Liver (tissue), 9 donors: Measurements from ENCODE around the gene PARN. TPM values are rescaled to one million over a fixed set of nuclear protein-coding genes. Genes with fewer than 3 reads are reported as not detected.

ENCODE experiments used
- DNase-seq: peaks from one replicate; pipeline ENCODE4 v3.0.0-alpha.2; 2017; ENCODE audit warnings: low spot score
- H3K27ac ChIP-seq, 2 donors: one replicate each; pipeline ENCODE4 v1.7.0; 2013; ENCODE audit warnings: inconsistent platforms in 2 of 2, low read length in 2 of 2, control low read depth in 1 of 2, low read depth in 1 of 2, mild to moderate bottlenecking in 1 of 2
- H3K27me3 ChIP-seq, 4 donors: one replicate each; pipeline versions ENCODE4 v1.6.1 to v1.7.0; 2013; ENCODE audit warnings: low read length in 3 of 4, inconsistent platforms in 1 of 4, mild to moderate bottlenecking in 1 of 4, moderate library complexity in 1 of 4; ENCODE audit not compliant: control insufficient read depth in 4 of 4, insufficient read depth in 4 of 4
- H3K36me3 ChIP-seq, 4 donors: one replicate each; pipeline versions ENCODE4 v1.6.1 to v1.7.0; 2013; ENCODE audit warnings: low read length in 3 of 4, mild to moderate bottlenecking in 3 of 4, low read depth in 1 of 4, moderate library complexity in 1 of 4; ENCODE audit not compliant: control insufficient read depth in 4 of 4, insufficient read depth in 3 of 4
- H3K4me1 ChIP-seq, 4 donors: one replicate each; pipeline versions ENCODE4 v1.6.1 to v1.7.0; 2013; ENCODE audit warnings: low read length in 3 of 4, mild to moderate bottlenecking in 3 of 4, moderate library complexity in 1 of 4; ENCODE audit not compliant: control insufficient read depth in 4 of 4, insufficient read depth in 4 of 4
- H3K4me3 ChIP-seq, 3 donors: one replicate each; pipeline versions ENCODE4 v1.6.1 to v1.7.0; 2013; ENCODE audit warnings: low read length in 3 of 3, control low read depth in 1 of 3, low read depth in 1 of 3, mild to moderate bottlenecking in 1 of 3
- H3K9ac ChIP-seq, 2 donors: one replicate each; pipeline ENCODE4 v1.7.0; 2013; ENCODE audit warnings: low read length in 2 of 2, mild to moderate bottlenecking in 2 of 2, moderate library complexity in 2 of 2, control low read depth in 1 of 2, low read depth in 1 of 2
- H3K9me3 ChIP-seq, 4 donors: one replicate each; pipeline versions ENCODE4 v1.6.1 to v1.7.0; 2013; ENCODE audit warnings: low read length in 3 of 4; ENCODE audit not compliant: control insufficient read depth in 4 of 4
- EGR1 ChIP-seq, 2 donors: IDR thresholded peaks; 2 replicates each; pipeline ENCODE4 v1.6.1; 2016 to 2018; ENCODE audit warnings: antibody characterized with exemption in 2 of 2, low read depth in 2 of 2
- FOXA1 ChIP-seq: IDR thresholded peaks from 2 replicates; pipeline ENCODE4 v1.6.1; 2016; ENCODE audit warnings: antibody characterized with exemption
- FOXA2 ChIP-seq: IDR thresholded peaks from 2 replicates; pipeline ENCODE4 v1.6.1; 2016; ENCODE audit warnings: antibody characterized with exemption
- GABPA ChIP-seq, 2 donors: IDR thresholded peaks in 1 of 2; conservative IDR thresholded peaks in 1 of 2; 2 replicates each; pipeline ENCODE4 v1.6.1; 2016; ENCODE audit warnings: antibody characterized with exemption in 2 of 2, mild to moderate bottlenecking in 1 of 2, moderate library complexity in 1 of 2
- HNF4A ChIP-seq, 2 donors: conservative IDR thresholded peaks; 2 replicates each; pipeline ENCODE4 v1.6.1; 2016; ENCODE audit warnings: antibody characterized with exemption in 2 of 2, mild to moderate bottlenecking in 2 of 2
- HNF4G ChIP-seq: IDR thresholded peaks from 2 replicates; pipeline ENCODE4 v1.6.1; 2016; ENCODE audit warnings: antibody characterized with exemption
- JUND ChIP-seq, 2 donors: IDR thresholded peaks; 2 replicates each; pipeline ENCODE4 v1.6.1; 2016; ENCODE audit warnings: antibody characterized with exemption in 2 of 2
- NR2F2 ChIP-seq: IDR thresholded peaks from 2 replicates; pipeline ENCODE4 v1.6.1; 2016; ENCODE audit warnings: antibody characterized with exemption
- RAD21 ChIP-seq, 2 donors: IDR thresholded peaks; 2 replicates each; pipeline ENCODE4 v1.6.1; 2016; ENCODE audit warnings: antibody characterized with exemption in 2 of 2, mild to moderate bottlenecking in 2 of 2
- RXRA ChIP-seq, 2 donors: IDR thresholded peaks; 2 replicates each; pipeline ENCODE4 v1.6.1; 2017 to 2018; ENCODE audit warnings: antibody characterized with exemption in 2 of 2, mild to moderate bottlenecking in 1 of 2
- SP1 ChIP-seq: IDR thresholded peaks from 2 replicates; pipeline ENCODE4 v1.6.1; 2018; ENCODE audit warnings: antibody characterized with exemption, mild to moderate bottlenecking
- TAF1 ChIP-seq: conservative IDR thresholded peaks from 2 replicates; pipeline ENCODE4 v1.6.1; 2016; ENCODE audit warnings: antibody characterized with exemption, mild to moderate bottlenecking
- YY1 ChIP-seq: IDR thresholded peaks from 2 replicates; pipeline ENCODE4 v1.6.1; 2016; ENCODE audit warnings: antibody characterized with exemption, mild to moderate bottlenecking
- WGBS: extraction: QIAGEN DNeasy Blood & Tissue Kit; methylation state at CpG from one replicate; pipeline ENCODE4 v1.1.7; 2013; 5-methylcytosine and 5-hydroxymethylcytosine counted together
- polyA plus RNA-seq, 2 donors: library from polyadenylated mRNA; stranded (reverse) in 1 of 2; unstranded in 1 of 2; fragments of 200-250 nt in 1 of 2; fragments of >200 nt in 1 of 2; fragmentation: Nextera tagmentation in 1 of 2; extraction: Ambion mirVana in 1 of 2; gene quantifications; one replicate each; pipeline versions ENCODE4 v1.2.1 to v1.2.3, GENCODE V29; 2013 to 2015
- total RNA-seq, 2 donors: library from RNA; depleted of rRNA; stranded (reverse); fragments of >200 nt; gene quantifications; one replicate each; pipeline ENCODE4 v1.2.3, GENCODE V29; 2014
- TF ChIP-seq, protein P1 (sequence below): IDR thresholded peaks from 2 replicates; pipeline ENCODE4 v1.6.1; 2016; ENCODE audit warnings: antibody characterized with exemption
- TF ChIP-seq, protein P2 (sequence below): IDR thresholded peaks from 2 replicates; pipeline ENCODE4 v1.6.1; 2016; ENCODE audit warnings: antibody characterized with exemption
- TF ChIP-seq, protein P3 (sequence below): IDR thresholded peaks from 2 replicates; pipeline ENCODE4 v1.6.1; 2016; ENCODE audit warnings: antibody characterized with exemption
- TF ChIP-seq, protein P4 (sequence below): IDR thresholded peaks from 2 replicates; pipeline ENCODE4 v1.6.1; 2016; ENCODE audit warnings: antibody characterized with exemption, mild to moderate bottlenecking
- donor health status: healthy.
- donor health status: healthy.
- donor health status: healthy.
- donor health status: healthy.
- donor health status: healthy.

The PARN gene
- total and polyA plus RNA-seq, 4 donors: 7.9 to 19.7 (median 9.7) TPM

DNA sequence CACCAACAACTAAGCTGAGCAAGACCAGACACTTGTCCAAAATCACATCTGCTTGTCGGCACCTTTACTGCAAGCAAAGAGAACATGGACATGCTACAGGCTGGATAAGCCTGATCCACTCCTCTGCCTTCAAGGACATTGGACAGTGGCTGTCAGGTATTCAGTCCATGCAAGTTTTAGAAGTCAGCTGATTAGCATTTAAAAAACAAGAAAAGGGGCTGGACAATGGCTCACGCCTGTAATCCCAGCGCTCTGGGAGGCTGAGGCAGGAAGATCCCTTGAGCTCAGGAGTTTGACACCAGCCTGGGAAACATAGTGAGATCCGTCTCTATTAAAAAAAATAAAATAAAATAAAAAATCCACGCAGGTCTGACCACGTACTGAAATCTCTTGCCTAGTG is 20.3 kb downstream of the PARN start:
- no peak overlapping the region for H3K9ac ChIP-seq
- H3K4me1 ChIP-seq: no peaks in the 10 kb centered on the region
- peaks cover 8 to 65% (median 47%) of the 10 kb centered on the region in 4 donors for H3K36me3 ChIP-seq
- no peaks in the 10 kb centered on the region for H3K9me3 ChIP-seq
- no peak for DNase-seq
- TF ChIP-seq NR2F2 (no peak), GABPA (IDR thresholded peaks at IDR 0.05 in 1 of 2, conservative IDR thresholded peaks at IDR 0.05 in 1 of 2) (no peak), YY1 (no peak), TAF1 (no peak), RXRA (IDR thresholded peaks at IDR 0.05) (no peak), RAD21 (IDR thresholded peaks at IDR 0.05) (no peak), FOXA2 (no peak), JUND (IDR thresholded peaks at IDR 0.05) (no peak), EGR1 (IDR thresholded peaks at IDR 0.05; ENCODE audit: low read depth in 2 of 2) (no peak), FOXA1 (no peak)
- TF ChIP-seq, protein P1, sequence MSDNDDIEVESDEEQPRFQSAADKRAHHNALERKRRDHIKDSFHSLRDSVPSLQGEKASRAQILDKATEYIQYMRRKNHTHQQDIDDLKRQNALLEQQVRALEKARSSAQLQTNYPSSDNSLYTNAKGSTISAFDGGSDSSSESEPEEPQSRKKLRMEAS: no peak
- TF ChIP-seq, protein P2, sequence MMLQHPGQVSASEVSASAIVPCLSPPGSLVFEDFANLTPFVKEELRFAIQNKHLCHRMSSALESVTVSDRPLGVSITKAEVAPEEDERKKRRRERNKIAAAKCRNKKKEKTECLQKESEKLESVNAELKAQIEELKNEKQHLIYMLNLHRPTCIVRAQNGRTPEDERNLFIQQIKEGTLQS: no peak
- TF ChIP-seq, protein P3, sequence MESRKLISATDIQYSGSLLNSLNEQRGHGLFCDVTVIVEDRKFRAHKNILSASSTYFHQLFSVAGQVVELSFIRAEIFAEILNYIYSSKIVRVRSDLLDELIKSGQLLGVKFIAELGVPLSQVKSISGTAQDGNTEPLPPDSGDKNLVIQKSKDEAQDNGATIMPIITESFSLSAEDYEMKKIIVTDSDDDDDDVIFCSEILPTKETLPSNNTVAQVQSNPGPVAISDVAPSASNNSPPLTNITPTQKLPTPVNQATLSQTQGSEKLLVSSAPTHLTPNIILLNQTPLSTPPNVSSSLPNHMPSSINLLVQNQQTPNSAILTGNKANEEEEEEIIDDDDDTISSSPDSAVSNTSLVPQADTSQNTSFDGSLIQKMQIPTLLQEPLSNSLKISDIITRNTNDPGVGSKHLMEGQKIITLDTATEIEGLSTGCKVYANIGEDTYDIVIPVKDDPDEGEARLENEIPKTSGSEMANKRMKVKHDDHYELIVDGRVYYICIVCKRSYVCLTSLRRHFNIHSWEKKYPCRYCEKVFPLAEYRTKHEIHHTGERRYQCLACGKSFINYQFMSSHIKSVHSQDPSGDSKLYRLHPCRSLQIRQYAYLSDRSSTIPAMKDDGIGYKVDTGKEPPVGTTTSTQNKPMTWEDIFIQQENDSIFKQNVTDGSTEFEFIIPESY: no peak
- TF ChIP-seq, protein P4, sequence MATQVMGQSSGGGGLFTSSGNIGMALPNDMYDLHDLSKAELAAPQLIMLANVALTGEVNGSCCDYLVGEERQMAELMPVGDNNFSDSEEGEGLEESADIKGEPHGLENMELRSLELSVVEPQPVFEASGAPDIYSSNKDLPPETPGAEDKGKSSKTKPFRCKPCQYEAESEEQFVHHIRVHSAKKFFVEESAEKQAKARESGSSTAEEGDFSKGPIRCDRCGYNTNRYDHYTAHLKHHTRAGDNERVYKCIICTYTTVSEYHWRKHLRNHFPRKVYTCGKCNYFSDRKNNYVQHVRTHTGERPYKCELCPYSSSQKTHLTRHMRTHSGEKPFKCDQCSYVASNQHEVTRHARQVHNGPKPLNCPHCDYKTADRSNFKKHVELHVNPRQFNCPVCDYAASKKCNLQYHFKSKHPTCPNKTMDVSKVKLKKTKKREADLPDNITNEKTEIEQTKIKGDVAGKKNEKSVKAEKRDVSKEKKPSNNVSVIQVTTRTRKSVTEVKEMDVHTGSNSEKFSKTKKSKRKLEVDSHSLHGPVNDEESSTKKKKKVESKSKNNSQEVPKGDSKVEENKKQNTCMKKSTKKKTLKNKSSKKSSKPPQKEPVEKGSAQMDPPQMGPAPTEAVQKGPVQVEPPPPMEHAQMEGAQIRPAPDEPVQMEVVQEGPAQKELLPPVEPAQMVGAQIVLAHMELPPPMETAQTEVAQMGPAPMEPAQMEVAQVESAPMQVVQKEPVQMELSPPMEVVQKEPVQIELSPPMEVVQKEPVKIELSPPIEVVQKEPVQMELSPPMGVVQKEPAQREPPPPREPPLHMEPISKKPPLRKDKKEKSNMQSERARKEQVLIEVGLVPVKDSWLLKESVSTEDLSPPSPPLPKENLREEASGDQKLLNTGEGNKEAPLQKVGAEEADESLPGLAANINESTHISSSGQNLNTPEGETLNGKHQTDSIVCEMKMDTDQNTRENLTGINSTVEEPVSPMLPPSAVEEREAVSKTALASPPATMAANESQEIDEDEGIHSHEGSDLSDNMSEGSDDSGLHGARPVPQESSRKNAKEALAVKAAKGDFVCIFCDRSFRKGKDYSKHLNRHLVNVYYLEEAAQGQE: no peak
- no peaks in the 10 kb centered on the region for H3K27me3 ChIP-seq
- H3K4me3 ChIP-seq: no peak overlapping the region
- no peak overlapping the region for H3K27ac ChIP-seq
- 97% methylated on average over 6 of the region's 6 CpGs for WGBS

DNA sequence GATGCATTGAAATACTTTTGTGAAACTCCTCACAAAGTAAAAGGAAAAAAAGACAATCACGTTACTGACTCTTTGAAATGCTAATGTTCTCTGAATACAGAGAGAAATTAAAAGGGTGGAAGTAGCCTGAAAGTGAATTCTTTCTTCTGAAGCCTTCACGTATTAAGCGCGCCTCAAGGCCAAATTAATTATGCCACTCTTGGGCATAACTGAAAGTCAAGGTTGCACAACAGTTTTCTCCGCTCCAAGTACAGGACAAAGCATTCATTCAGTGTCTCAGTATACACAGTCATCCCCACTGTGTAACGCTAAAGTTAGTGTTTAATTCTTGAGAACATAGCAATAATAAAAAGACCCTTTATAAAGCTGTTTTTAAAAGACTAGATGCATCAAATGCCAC is 21.5 kb downstream of the PARN start:
- Histone ChIP-seq H3K27me3 (no peaks in the 10 kb centered on the region), H3K4me1 (no peaks in the 10 kb centered on the region), H3K27ac (no peak overlapping the region), H3K9ac (no peak overlapping the region), H3K4me3 (no peak overlapping the region), H3K9me3 (no peaks in the 10 kb centered on the region), H3K36me3 (peaks cover 8 to 65% (median 51%) of the 10 kb centered on the region in 4 donors)
- TF ChIP-seq SP1 (no peak), TAF1 (no peak), HNF4G (no peak), HNF4A (conservative IDR thresholded peaks at IDR 0.05) (no peak), EGR1 (IDR thresholded peaks at IDR 0.05; ENCODE audit: low read depth in 2 of 2) (no peak), JUND (IDR thresholded peaks at IDR 0.05) (no peak), RXRA (IDR thresholded peaks at IDR 0.05) (no peak)
- TF ChIP-seq, protein P2: no peak
- WGBS: 92% methylated on average over 6 of the region's 6 CpGs
- DNase-seq: no peak
